ENCODE data around the gene FKBP10. TPM values are rescaled to one million over a fixed set of nuclear protein-coding genes. Genes with fewer than 3 reads are reported as not detected.

FKBP10 gene
- total RNA-seq, 1 donor from 2014 or later: 1.4 TPM

DNA sequence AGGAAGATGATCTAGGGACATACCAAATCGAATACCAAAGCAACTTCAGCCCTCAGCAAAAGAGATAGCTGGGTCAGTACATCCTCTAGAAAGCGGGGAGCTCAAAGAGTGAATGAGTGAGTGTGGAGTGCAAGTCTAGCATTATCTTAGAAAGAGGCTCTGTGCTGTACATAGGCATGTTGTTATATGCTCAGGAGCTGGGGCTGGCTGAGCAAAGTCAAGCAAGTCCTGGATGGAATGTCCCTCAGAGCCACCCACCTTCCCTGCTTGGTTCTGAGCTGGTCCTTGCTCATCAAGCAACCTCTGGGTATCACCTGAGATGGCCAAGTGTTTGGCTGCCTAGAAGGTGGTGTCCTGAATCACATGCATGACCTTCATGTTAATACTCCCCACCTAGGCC is 57.3 kb downstream of the FKBP10 start:
- Mint-ChIP-seq H3K4me3 (ENCODE audit: low read depth) (no peak overlapping the region), H3K9me3 (no peaks in the 10 kb centered on the region), H3K36me3 (ENCODE audit: low read depth) (peaks cover 85% of the 10 kb centered on the region), H3K27me3 (ENCODE audit: low read depth) (no peaks in the 10 kb centered on the region), H3K27ac (peak overlapping the region; percentile 98), H3K4me1 (ENCODE audit: low read depth) (peaks cover 55% of the 10 kb centered on the region)
- no peak for DNase-seq (ENCODE audit: low spot score)
- intact Hi-C loops (cut with micrococcal nuclease): no loop called here

DNA sequence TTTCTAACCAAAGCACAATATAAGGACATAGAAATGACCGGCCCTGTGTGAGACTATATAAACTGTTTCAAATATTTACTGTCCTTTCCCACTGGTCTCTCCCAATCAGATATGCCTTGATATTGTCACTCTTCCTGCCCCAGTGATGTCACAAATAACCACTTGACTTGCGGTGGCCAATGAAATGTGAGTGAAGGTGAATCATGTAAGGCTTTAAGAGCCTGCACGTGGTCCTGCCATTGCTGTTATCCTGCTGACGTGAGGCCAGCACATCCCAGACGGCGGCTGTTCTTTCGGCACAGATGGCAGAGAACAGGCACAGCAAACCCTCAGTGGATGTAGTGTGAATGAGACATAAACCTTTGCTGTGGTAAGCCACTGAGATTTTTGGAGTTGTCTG is 57.8 kb downstream of the FKBP10 start:
- intact Hi-C loops (cut with micrococcal nuclease): no loop called here
- no peaks in the 10 kb centered on the region for H3K9me3 Mint-ChIP-seq
- H3K27me3 Mint-ChIP-seq (ENCODE audit: low read depth): no peaks in the 10 kb centered on the region
- DNase-seq (ENCODE audit: low spot score): no peak
- peaks cover 83% of the 10 kb centered on the region for H3K36me3 Mint-ChIP-seq (ENCODE audit: low read depth)
- H3K4me1 Mint-ChIP-seq (ENCODE audit: low read depth): peaks cover 52% of the 10 kb centered on the region
- peak overlapping the region; percentile 98 for H3K27ac Mint-ChIP-seq
- no peak overlapping the region for H3K4me3 Mint-ChIP-seq (ENCODE audit: low read depth)

DNA sequence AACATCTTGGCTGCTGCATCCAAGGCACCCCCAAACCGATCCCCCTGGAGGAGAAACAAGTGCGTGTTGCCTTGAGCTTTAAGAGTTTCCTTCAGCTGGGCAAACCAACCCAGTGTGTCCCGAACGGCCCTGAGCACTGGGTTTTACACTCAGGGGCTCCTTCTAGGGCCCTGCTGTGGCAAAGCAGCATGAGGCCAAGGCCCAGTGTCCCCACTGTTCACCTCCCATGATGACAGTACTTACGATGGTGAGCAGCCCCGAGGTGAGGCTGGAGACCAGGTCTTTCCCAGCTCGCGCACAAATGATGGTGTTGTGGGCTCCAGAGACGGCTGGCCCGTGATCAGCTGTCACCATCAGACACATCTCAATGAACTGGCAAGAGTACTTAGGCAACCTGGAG is 59.0 kb downstream of the FKBP10 start:
- DNase-seq (ENCODE audit: low spot score): no peak
- Mint-ChIP-seq H3K4me1 (ENCODE audit: low read depth) (peaks cover 47% of the 10 kb centered on the region), H3K36me3 (ENCODE audit: low read depth) (peaks cover 84% of the 10 kb centered on the region), H3K9me3 (no peaks in the 10 kb centered on the region), H3K27me3 (ENCODE audit: low read depth) (no peaks in the 10 kb centered on the region), H3K27ac (peak overlapping the region; percentile 75), H3K4me3 (ENCODE audit: low read depth) (no peak overlapping the region)
- intact Hi-C loops (cut with micrococcal nuclease): no loop called here

Other genes starting within 250 kb of the FKBP10 start
- not detected in 2 replicates for gene KRT9, start 240.9 kb upstream of the FKBP10 start, total RNA-seq
- gene KRT14, start 226.1 kb upstream of the FKBP10 start, total RNA-seq: not detected in 2 replicates
- not detected in 2 replicates for gene KRT16, start 200.2 kb upstream of the FKBP10 start, total RNA-seq
- gene KRT17, start 188.4 kb upstream of the FKBP10 start, total RNA-seq: not detected in 2 replicates
- 779 and 785 TPM in 2 replicates for gene EIF1, start 124.1 kb upstream of the FKBP10 start, total RNA-seq
- not detected in 2 replicates for gene GAST, start 100.7 kb upstream of the FKBP10 start, total RNA-seq
- 0.11 and 0.23 TPM in 2 replicates for gene HAP1, start 78.4 kb upstream of the FKBP10 start, total RNA-seq
- 0.78 and 1.3 TPM in 2 replicates for gene JUP, start 26.3 kb upstream of the FKBP10 start, total RNA-seq
- gene P3H4, start 1.1 kb upstream of the FKBP10 start, total RNA-seq: 7.8 and 8.6 TPM in 2 replicates
- 59.9 and 62.0 TPM in 2 replicates for gene NT5C3B, start 23.2 kb downstream of the FKBP10 start, total RNA-seq
- 0.16 and 0.23 TPM in 2 replicates for gene KLHL10, start 24.8 kb downstream of the FKBP10 start, total RNA-seq
- 44.3 and 46.0 TPM in 2 replicates for gene KLHL11, start 52.4 kb downstream of the FKBP10 start, total RNA-seq
- 223 and 232 TPM in 2 replicates for gene ACLY, start 105.9 kb downstream of the FKBP10 start, total RNA-seq
- 0.50 and 0.85 TPM in 2 replicates for gene ODAD4, start 117.6 kb downstream of the FKBP10 start, total RNA-seq
- 71.8 and 77.3 TPM in 2 replicates for gene CNP, start 153.8 kb downstream of the FKBP10 start, total RNA-seq
- gene DNAJC7, start 204.4 kb downstream of the FKBP10 start, total RNA-seq: 103 and 115 TPM in 2 replicates
- gene NKIRAS2, start 207.1 kb downstream of the FKBP10 start, total RNA-seq: 25.8 and 28.2 TPM in 2 replicates
- 0.05 and 0.21 TPM in 2 replicates for gene C17orf113, start 237.6 kb downstream of the FKBP10 start, total RNA-seq